SK-N-SH (cell line): ENCODE measurements around the gene SYNJ2. TPM values are rescaled to one million over a fixed set of nuclear protein-coding genes. Genes with fewer than 3 reads are reported as not detected.

Experiments
- CTCF ChIA-PET: fragments of 300-600, 350-600 bp; formaldehyde crosslinking; extraction: SDS; loops from one replicate; lab custom pipeline; 2021; lab: Yijun Ruan, JAX
- POLR2A ChIA-PET: fragments of 350-600 bp; sonication (Branson Sonifier 250); formaldehyde crosslinking; extraction: SDS; loops from one replicate; lab custom pipeline; 2020; ENCODE audit warnings: antibody characterized with exemption, inconsistent platforms; lab: Yijun Ruan, JAX
- DNase-seq: peaks from one replicate; pipeline ENCODE4 v3.0.0; 2012
- H2AFZ ChIP-seq: fragments of 200-600 bp; sonication (generic); 2 replicates; pipeline ENCODE4 v1.8.1; 2016; ENCODE audit warnings: antibody characterized with exemption, mild to moderate bottlenecking, low read depth
- H3F3A ChIP-seq: fragments of 200-600 bp; sonication (generic); replicated peaks from 2 replicates; pipeline ENCODE3; 2016; ENCODE audit warnings: antibody characterized with exemption, mild to moderate bottlenecking; ENCODE audit not compliant: insufficient read depth
- H3K27ac ChIP-seq, 2 experiments: fragments of 200-500 bp in 1 of 2; fragments of 200-600 bp in 1 of 2; sonication (Bioruptor generic) in 1 of 2; sonication (generic), shearing (Covaris generic) in 1 of 2; 2 replicates each; pipeline versions ENCODE4 v1.5.1 to v1.6.1; 2014 to 2016; ENCODE audit warnings: low read depth in 2 of 2, inconsistent platforms in 1 of 2, low read length in 1 of 2, mild to moderate bottlenecking in 1 of 2, mixed read lengths in 1 of 2
- H3K27me3 ChIP-seq: fragments of 200-600 bp; sonication (generic), shearing (Covaris generic); 2 replicates; pipeline ENCODE4 v1.6.1; 2016; ENCODE audit warnings: mixed run types; ENCODE audit not compliant: insufficient read depth
- H3K36me3 ChIP-seq, 2 experiments: fragments of 200-500 bp in 1 of 2; fragments of 200-600 bp in 1 of 2; sonication (Bioruptor generic) in 1 of 2; sonication (generic) in 1 of 2; replicated peaks in 1 of 2; 2 replicates each; pipeline versions ENCODE3 to v1.5.1; 2014 to 2016; ENCODE audit warnings: low read length in 1 of 2, mild to moderate bottlenecking in 1 of 2; ENCODE audit not compliant: insufficient read depth in 2 of 2, control insufficient read depth in 1 of 2
- H3K4me1 ChIP-seq, 2 experiments: fragments of 200-500 bp in 1 of 2; fragments of 200-600 bp in 1 of 2; sonication (Bioruptor generic) in 1 of 2; sonication (generic), shearing (Covaris generic) in 1 of 2; 2 replicates each; pipeline versions ENCODE4 v1.5.1 to v1.6.1; 2014 to 2016; ENCODE audit warnings: low read depth in 1 of 2, low read length in 1 of 2, mixed run types in 1 of 2; ENCODE audit not compliant: insufficient read depth in 2 of 2, control insufficient read depth in 1 of 2
- H3K4me2 ChIP-seq: fragments of 200-600 bp; sonication (generic), shearing (Covaris generic); 2 replicates; pipeline ENCODE4 v1.6.1; 2017; ENCODE audit warnings: mixed run types
- H3K4me3 ChIP-seq, 2 experiments: fragments of 200-500 bp in 1 of 2; fragments of 200-600 bp in 1 of 2; sonication (Bioruptor generic) in 1 of 2; sonication (generic), shearing (Covaris generic) in 1 of 2; 2 replicates each; pipeline versions ENCODE4 v1.5.1 to v1.8.1; 2014 to 2016; ENCODE audit warnings: low read depth in 2 of 2, inconsistent platforms in 1 of 2, low read length in 1 of 2, mild to moderate bottlenecking in 1 of 2, mixed read lengths in 1 of 2, moderate library complexity in 1 of 2
- H3K79me2 ChIP-seq: fragments of 200-600 bp; sonication (generic); 2 replicates; pipeline ENCODE4 v1.8.1; 2017; ENCODE audit warnings: mild to moderate bottlenecking; ENCODE audit not compliant: insufficient read depth
- H3K9ac ChIP-seq: fragments of 200-600 bp; sonication (generic); 2 replicates; pipeline ENCODE4 v1.6.1; 2017; ENCODE audit warnings: mixed run types
- H3K9me2 ChIP-seq: fragments of 200-600 bp; sonication (generic); 2 replicates; pipeline ENCODE4 v1.6.1; 2017; ENCODE audit warnings: mixed run types
- H3K9me3 ChIP-seq: fragments of 200-600 bp; sonication (generic); 2 replicates; pipeline ENCODE4 v1.6.1; 2017; ENCODE audit warnings: mixed run types, mild to moderate bottlenecking, moderate library complexity
- H4K20me1 ChIP-seq: fragments of 200-600 bp; sonication (generic); 2 replicates; pipeline ENCODE4 v1.6.1; 2017; ENCODE audit warnings: mild to moderate bottlenecking, mixed run types; ENCODE audit not compliant: insufficient read depth
- CHD2 ChIP-seq: fragments of 150-350 bp; IDR thresholded peaks from 2 replicates; pipeline ENCODE4 v1.6.1; 2018; ENCODE audit warnings: low read length; ENCODE audit not compliant: partially characterized antibody
- CTCF ChIP-seq: fragments of 200-600 bp; sonication (generic); IDR thresholded peaks from 2 replicates; pipeline ENCODE4 v1.6.1; 2017; ENCODE audit warnings: antibody characterized with exemption, mild to moderate bottlenecking, moderate library complexity
- EZH2phosphoT487 ChIP-seq: fragments of 200-600 bp; sonication (generic); IDR thresholded peaks from 2 replicates; pipeline ENCODE4 v1.6.1; 2017; ENCODE audit warnings: low read depth, mixed run types, mild to moderate bottlenecking, antibody characterized with exemption, moderate library complexity, borderline replicate concordance
- FOXJ3 ChIP-seq: sonication (generic); formaldehyde crosslinking; IDR thresholded peaks from 2 replicates; pipeline ENCODE4 v1.5.1; 2020; ENCODE audit warnings: mild to moderate bottlenecking, missing genetic modification reagents
- GABPA ChIP-seq: IDR thresholded peaks from 2 replicates; pipeline ENCODE4 v1.4.0; 2012; ENCODE audit warnings: low read depth, mild to moderate bottlenecking
- GATA2 ChIP-seq: sonication (generic); formaldehyde crosslinking; IDR thresholded peaks from 2 replicates; pipeline ENCODE4 v1.5.0; 2020; ENCODE audit warnings: mild to moderate bottlenecking, missing genetic modification reagents
- IRF3 ChIP-seq: fragments of 150-350 bp; IDR thresholded peaks from 2 replicates; pipeline ENCODE4 v1.6.1; 2016; ENCODE audit warnings: mild to moderate bottlenecking, low read depth, low read length
- JUND ChIP-seq: IDR thresholded peaks from 2 replicates; pipeline ENCODE4 v1.4.0; 2012
- MXI1 ChIP-seq: IDR thresholded peaks from 2 replicates; pipeline ENCODE4 v1.6.1; 2012; ENCODE audit warnings: mild to moderate bottlenecking, low read depth, low read length, improper control_type of control experiment
- NFIC ChIP-seq: IDR thresholded peaks from 2 replicates; pipeline ENCODE4 v1.4.0; 2012; ENCODE audit warnings: borderline replicate concordance
- POLR2AphosphoS5 ChIP-seq: IDR thresholded peaks from 2 replicates; pipeline ENCODE4 v1.6.1; 2012; ENCODE audit warnings: low read depth, low read length
- RAD21 ChIP-seq: IDR thresholded peaks from 2 replicates; pipeline ENCODE4 v1.6.1; 2012; ENCODE audit warnings: mild to moderate bottlenecking, low read length
- RCOR1 ChIP-seq: fragments of 150-350 bp; IDR thresholded peaks from 2 replicates; pipeline ENCODE4 v1.6.1; 2017; ENCODE audit warnings: antibody characterized with exemption, low read length
- REST ChIP-seq: IDR thresholded peaks from 2 replicates; pipeline ENCODE4 v1.6.1; 2012; ENCODE audit warnings: mild to moderate bottlenecking, low read depth, low read length, moderate library complexity
- RFX5 ChIP-seq: IDR thresholded peaks from 2 replicates; pipeline ENCODE4 v1.6.1; 2012; ENCODE audit warnings: mild to moderate bottlenecking, improper control_type of control experiment, low read length
- SIN3A ChIP-seq: IDR thresholded peaks from 2 replicates; pipeline ENCODE4 v1.6.1; 2012; ENCODE audit warnings: low read depth, mild to moderate bottlenecking, low read length, moderate library complexity, borderline replicate concordance
- SMC3 ChIP-seq: IDR thresholded peaks from 2 replicates; pipeline ENCODE4 v1.6.1; 2012; ENCODE audit warnings: low read depth, low read length, improper control_type of control experiment
- TAF1 ChIP-seq: IDR thresholded peaks from 2 replicates; pipeline ENCODE4 v1.6.1; 2012; ENCODE audit warnings: low read depth, mild to moderate bottlenecking, low read length, moderate library complexity, borderline replicate concordance
- TCF12 ChIP-seq: IDR thresholded peaks from 2 replicates; pipeline ENCODE4 v1.4.0; 2012
- TEAD4 ChIP-seq: IDR thresholded peaks from 2 replicates; pipeline ENCODE4 v1.4.0; 2012; ENCODE audit warnings: mild to moderate bottlenecking, borderline replicate concordance; ENCODE audit not compliant: insufficient read depth
- USF2 ChIP-seq: fragments of 150-350 bp; IDR thresholded peaks from 2 replicates; pipeline ENCODE4 v1.6.1; 2017; ENCODE audit warnings: antibody characterized with exemption, low read length, low read depth, borderline replicate concordance
- ZBTB33 ChIP-seq: IDR thresholded peaks from 2 replicates; pipeline ENCODE4 v1.4.0; 2012; ENCODE audit warnings: low read depth, borderline replicate concordance
- WGBS: methylation state at CpG from one replicate; pipeline ENCODE4 v1.1.6; 2017; ENCODE audit warnings: low lambda C conversion rate; 5-methylcytosine and 5-hydroxymethylcytosine counted together
- polyA plus RNA-seq, 3 experiments: library from polyadenylated mRNA; depleted of rRNA; stranded (reverse); fragments of >200 nt; gene quantifications; 2 replicates each; pipeline ENCODE4 v1.2.3, GENCODE V29; 2012

SYNJ2 gene
- polyA plus RNA-seq, 1 of the 3 experiments (the other 2 are of a cell fraction), result 40.0 TPM

GRCh38 chr6:158031381-158032353 is 50.0 kb downstream of the SYNJ2 start:
- Histone ChIP-seq H3K4me3 (no peak overlapping the region), H3K4me1 (peaks cover 18 to 41% of the 10 kb centered on the region in 2 experiments; a peak in 3 of 4 replicates)
- TF ChIP-seq GABPA (no peak), RCOR1 (no peak), GATA2 (CRISPR knock-in tag) (no peak), TCF12 (peak; percentile 91), ZBTB33 (peak; percentile 67), SIN3A (no peak), EZH2phosphoT487 (no peak), IRF3 (no peak), FOXJ3 (no peak), MXI1 (no peak), TEAD4 (peak; percentile 68), NFIC (peak; percentile 82), RFX5 (no peak), CHD2 (no peak), POLR2AphosphoS5 (no peak; the same call in 1 of the 2 replicates), TAF1 (no peak), REST (no peak), JUND (peak; percentile 90), RAD21 (no peak), SMC3 (no peak), CTCF (no peak), USF2 (no peak)

More at GRCh38 chr6:158031381-158032353, 50.0 kb downstream of the SYNJ2 start:
- peak; percentile 54 for DNase-seq
- POLR2A ChIA-PET, result interaction anchor here (0.9 kb wide), 1 partner anchor 42 kb away, joined by 3 read pairs; no protein-coding TSS in a partner anchor
- Histone ChIP-seq H3K9me3 (no peaks in the 10 kb centered on the region), H4K20me1 (no peaks in the 10 kb centered on the region), H3K27me3 (no peaks in the 10 kb centered on the region), H3F3A (peaks cover 44% of the 10 kb centered on the region), H3K9me2 (no peaks in the 10 kb centered on the region), H3K9ac (peak overlapping the region; percentile 65), H3K4me2 (peak overlapping the region; percentile 47; the same call in 1 of the 2 replicates), H3K36me3 (peaks cover 6 to 50% of the 10 kb centered on the region in 2 experiments), H3K27ac (peak overlapping the region; percentile 54 to 96; a peak in 3 of 4 replicates), H2AFZ (no peak overlapping the region), H3K79me2 (peaks cover 87% of the 10 kb centered on the region)
- WGBS, result 37% methylated on average over 9 of the region's 20 CpGs
- CTCF ChIA-PET, result interaction anchor here (0.6 to 1.2 kb wide), 5 partner anchors 11 to 276 kb away, joined by 3 to 4 read pairs (median 3); no protein-coding TSS in a partner anchor
